Astrocyte (in vitro differentiated cells and primary cell): ENCODE measurements around the gene TGFBI. TPM values are rescaled to one million over a fixed set of nuclear protein-coding genes. Genes with fewer than 3 reads are reported as not detected.

Experiments used
- DNase-seq: peaks from one replicate; pipeline ENCODE4 v3.0.0-alpha.2; 2010; ENCODE audit warnings: low read depth
- FAIRE-seq: peaks from 2 replicates; lab custom pipeline; 2011; peaks lifted over from hg19 to GRCh38; lab: Jason Lieb, UNC
- H2AFZ ChIP-seq: 2 replicates; pipeline ENCODE4 v1.6.0; 2012; ENCODE audit warnings: low read depth, low read length, inconsistent platforms
- H3K27ac ChIP-seq: 2 replicates; pipeline ENCODE4 v1.5.1; 2011; ENCODE audit warnings: low read depth, low read length, inconsistent platforms
- H3K27me3 ChIP-seq: 2 replicates; pipeline ENCODE4 v1.6.0; 2011; ENCODE audit warnings: low read length, inconsistent platforms; ENCODE audit not compliant: insufficient read depth
- H3K36me3 ChIP-seq: 2 replicates; pipeline ENCODE4 v1.5.1; 2011; ENCODE audit warnings: low read length, inconsistent platforms; ENCODE audit not compliant: insufficient read depth
- H3K4me1 ChIP-seq: 2 replicates; pipeline ENCODE4 v1.5.1; 2011; ENCODE audit warnings: low read length, inconsistent platforms; ENCODE audit not compliant: insufficient read depth
- H3K4me2 ChIP-seq: 2 replicates; pipeline ENCODE4 v1.6.0; 2012; ENCODE audit warnings: low read length, inconsistent platforms
- H3K4me3 ChIP-seq: 2 replicates; pipeline ENCODE4 v1.5.1; 2011; ENCODE audit warnings: low read depth, mild to moderate bottlenecking, low read length, inconsistent platforms; ENCODE audit not compliant: insufficient read depth
- H3K79me2 ChIP-seq: 2 replicates; pipeline ENCODE4 v1.6.0; 2012; ENCODE audit warnings: mild to moderate bottlenecking, low read length, inconsistent platforms; ENCODE audit not compliant: insufficient read depth
- H3K9ac ChIP-seq: 2 replicates; pipeline ENCODE4 v1.6.0; 2012; ENCODE audit warnings: mild to moderate bottlenecking, low read length, inconsistent platforms
- H3K9me3 ChIP-seq: 2 replicates; pipeline ENCODE4 v1.5.1; 2012; ENCODE audit warnings: low read depth, mild to moderate bottlenecking, low read length, inconsistent platforms; ENCODE audit not compliant: insufficient read depth
- H4K20me1 ChIP-seq: 2 replicates; pipeline ENCODE4 v1.6.0; 2012; ENCODE audit warnings: low read length, inconsistent platforms; ENCODE audit not compliant: insufficient read depth
- H3K27ac Mint-ChIP-seq: one replicate; pipeline ENCODE4 v1.8.0; 2021; ENCODE audit warnings: mild to moderate bottlenecking, mixed read lengths; ENCODE audit not compliant: unreplicated experiment
- H3K27me3 Mint-ChIP-seq: one replicate; pipeline ENCODE4 v1.8.0; 2021; ENCODE audit warnings: low read depth, mixed read lengths; ENCODE audit not compliant: unreplicated experiment
- H3K36me3 Mint-ChIP-seq: one replicate; pipeline ENCODE4 v1.8.0; 2021; ENCODE audit warnings: low read depth, mixed read lengths; ENCODE audit not compliant: unreplicated experiment
- H3K4me1 Mint-ChIP-seq: one replicate; pipeline ENCODE4 v1.8.0; 2021; ENCODE audit warnings: low read depth, mixed read lengths; ENCODE audit not compliant: unreplicated experiment
- H3K4me3 Mint-ChIP-seq: one replicate; pipeline ENCODE4 v1.8.0; 2021; ENCODE audit warnings: mild to moderate bottlenecking, moderate library complexity, mixed read lengths; ENCODE audit not compliant: unreplicated experiment
- H3K9me3 Mint-ChIP-seq: one replicate; pipeline ENCODE4 v1.8.0; 2021; ENCODE audit warnings: mild to moderate bottlenecking, mixed read lengths; ENCODE audit not compliant: unreplicated experiment
- EZH2 ChIP-seq: IDR thresholded peaks from 2 replicates; pipeline ENCODE4 v1.6.1; 2012; ENCODE audit warnings: mild to moderate bottlenecking, low read length, inconsistent platforms; ENCODE audit not compliant: insufficient read depth
- total RNA-seq: library from RNA; stranded (reverse); gene quantifications from 2 replicates; pipeline ENCODE4 v1.2.1, GENCODE V29; 2021
- TF ChIP-seq, protein P1 (sequence below): IDR thresholded peaks from 2 replicates; pipeline ENCODE4 v1.5.1; 2011; ENCODE audit warnings: low read depth, mild to moderate bottlenecking, inconsistent platforms, low read length, moderate library complexity; ENCODE audit not compliant: insufficient read depth

Gene TGFBI
- total RNA-seq, 1 donor from 2014 or later: 1,145 TPM

DNA sequence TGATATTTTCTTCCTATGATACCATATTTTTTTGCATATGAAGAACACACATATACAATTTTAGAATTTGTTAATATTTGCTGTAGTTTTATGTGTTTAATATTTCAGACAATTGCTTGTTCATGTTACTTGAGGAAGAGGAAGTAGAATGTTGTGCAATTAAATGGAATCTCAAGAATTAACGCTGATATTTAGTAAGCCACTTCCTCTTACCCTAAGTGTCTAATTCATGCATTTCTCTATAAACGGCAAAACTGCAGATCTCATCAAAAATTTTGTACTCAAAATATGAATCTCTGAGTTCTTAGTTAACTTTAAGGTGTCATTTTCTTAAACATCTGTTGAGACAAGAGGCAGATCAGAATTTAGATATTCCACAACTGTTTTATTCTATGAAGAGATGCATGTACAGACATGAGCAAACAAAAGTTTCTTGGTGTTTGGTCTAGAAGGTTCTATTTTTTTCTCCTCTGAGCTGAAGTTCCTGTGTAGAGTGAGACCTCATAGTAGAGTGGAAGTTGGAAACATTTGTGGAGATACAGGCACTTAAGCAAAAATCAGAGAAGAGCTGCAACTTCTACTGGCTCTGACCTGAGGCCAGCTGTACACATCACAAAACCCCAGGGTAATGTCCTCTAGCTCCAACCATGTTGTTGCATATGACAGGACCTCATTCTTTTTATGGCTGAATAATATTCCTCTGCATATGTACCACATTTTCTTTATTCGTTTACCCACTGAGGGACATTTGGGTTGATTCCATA lies 16.6 kb upstream of the TGFBI start:
- no peak overlapping the region for H3K4me3 ChIP-seq
- Mint-ChIP-seq H3K4me1 (peaks cover 60% of the 10 kb centered on the region), H3K4me3 (no peak overlapping the region), H3K9me3 (peaks cover 4% of the 10 kb centered on the region), H3K36me3 (no peaks in the 10 kb centered on the region), H3K27me3 (no peaks in the 10 kb centered on the region), H3K27ac (peak overlapping the region; percentile 65)
- H3K9ac ChIP-seq: peak overlapping the region; percentile 4
- no peaks in the 10 kb centered on the region for H3K9me3 ChIP-seq
- TF ChIP-seq, protein P1, sequence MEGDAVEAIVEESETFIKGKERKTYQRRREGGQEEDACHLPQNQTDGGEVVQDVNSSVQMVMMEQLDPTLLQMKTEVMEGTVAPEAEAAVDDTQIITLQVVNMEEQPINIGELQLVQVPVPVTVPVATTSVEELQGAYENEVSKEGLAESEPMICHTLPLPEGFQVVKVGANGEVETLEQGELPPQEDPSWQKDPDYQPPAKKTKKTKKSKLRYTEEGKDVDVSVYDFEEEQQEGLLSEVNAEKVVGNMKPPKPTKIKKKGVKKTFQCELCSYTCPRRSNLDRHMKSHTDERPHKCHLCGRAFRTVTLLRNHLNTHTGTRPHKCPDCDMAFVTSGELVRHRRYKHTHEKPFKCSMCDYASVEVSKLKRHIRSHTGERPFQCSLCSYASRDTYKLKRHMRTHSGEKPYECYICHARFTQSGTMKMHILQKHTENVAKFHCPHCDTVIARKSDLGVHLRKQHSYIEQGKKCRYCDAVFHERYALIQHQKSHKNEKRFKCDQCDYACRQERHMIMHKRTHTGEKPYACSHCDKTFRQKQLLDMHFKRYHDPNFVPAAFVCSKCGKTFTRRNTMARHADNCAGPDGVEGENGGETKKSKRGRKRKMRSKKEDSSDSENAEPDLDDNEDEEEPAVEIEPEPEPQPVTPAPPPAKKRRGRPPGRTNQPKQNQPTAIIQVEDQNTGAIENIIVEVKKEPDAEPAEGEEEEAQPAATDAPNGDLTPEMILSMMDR: no peak
- no peak for TF ChIP-seq EZH2
- no peaks in the 10 kb centered on the region for H3K79me2 ChIP-seq
- peak overlapping the region; percentile 99 for H3K27ac ChIP-seq
- FAIRE-seq (peak; percentile 97), DNase-seq (peak; percentile 63)
- peaks cover 57% of the 10 kb centered on the region for H3K4me1 ChIP-seq
- H3K36me3 ChIP-seq: no peaks in the 10 kb centered on the region
- H3K4me2 ChIP-seq: peak overlapping the region; percentile 33
- H3K27me3 ChIP-seq: no peaks in the 10 kb centered on the region
- H4K20me1 ChIP-seq: no peaks in the 10 kb centered on the region
- no peak overlapping the region for H2AFZ ChIP-seq

DNA sequence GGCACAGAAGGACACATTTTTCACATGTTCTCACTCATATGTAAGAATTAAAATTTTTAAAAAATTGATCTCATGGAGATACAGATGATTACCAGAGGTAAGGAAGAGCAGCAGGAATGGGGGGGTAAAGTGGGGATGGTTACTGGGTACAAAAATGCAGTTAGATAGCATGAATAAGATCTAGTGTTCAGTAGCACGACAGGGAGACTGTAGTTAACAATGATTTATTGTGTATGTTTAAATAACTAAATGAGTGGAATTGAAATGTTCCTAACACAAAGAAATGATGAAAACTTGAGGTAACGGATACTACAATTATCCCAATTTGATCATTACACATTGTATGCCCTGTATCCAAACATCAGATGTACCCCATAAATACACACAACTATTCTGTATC lies 15.2 kb upstream of the TGFBI start:
- Mint-ChIP-seq H3K4me1 (peaks cover 65% of the 10 kb centered on the region), H3K27ac (peak overlapping the region; percentile 60), H3K36me3 (no peaks in the 10 kb centered on the region), H3K9me3 (peaks cover 4% of the 10 kb centered on the region), H3K27me3 (no peaks in the 10 kb centered on the region), H3K4me3 (no peak overlapping the region)
- Histone ChIP-seq H3K4me2 (peak overlapping the region; percentile 18), H3K4me3 (no peak overlapping the region), H3K4me1 (peaks cover 59% of the 10 kb centered on the region), H3K79me2 (no peaks in the 10 kb centered on the region), H3K27me3 (no peaks in the 10 kb centered on the region), H4K20me1 (no peaks in the 10 kb centered on the region), H3K9ac (peak overlapping the region; percentile 51), H2AFZ (no peak overlapping the region), H3K27ac (peak overlapping the region; percentile 99), H3K9me3 (no peaks in the 10 kb centered on the region), H3K36me3 (no peaks in the 10 kb centered on the region)
- FAIRE-seq (peak; percentile 66), DNase-seq (no peak)
- no peak for TF ChIP-seq EZH2
- TF ChIP-seq, protein P1: no peak
